ENCODE measurements around the gene ST8SIA6.

- no peak for TF ChIP-seq CTCF (IDR thresholded peaks at IDR 0.05; ENCODE audit: low read length)
- TF ChIP-seq EZH2 (optimal IDR thresholded peaks at IDR 0.05; ENCODE audit: low read depth, low read length) = no peak
- no peak for TF ChIP-seq EZH2phosphoT487 (IDR thresholded peaks at IDR 0.05; ENCODE audit: low read length)
Observed at GRCh38 chr10:17497446-17498030, 43.1 kb upstream of the ST8SIA6 start.

Data from MM.1S (cell line).